IMR-90 (cell line): Measurements from ENCODE around the gene ADARB2.

Experiments
- BHLHE40 ChIP-seq: fragments of 150-350 bp; IDR thresholded peaks from 2 replicates; pipeline ENCODE4 v1.6.1; 2016; ENCODE audit warnings: mild to moderate bottlenecking, low read depth, low read length
- CEBPB ChIP-seq: IDR thresholded peaks from 2 replicates; pipeline ENCODE4 v1.6.1; 2012; ENCODE audit warnings: low read depth, low read length, improper control_type of control experiment
- CTCF ChIP-seq: conservative IDR thresholded peaks from 2 replicates; pipeline ENCODE4 v1.5.1; 2012; ENCODE audit warnings: mild to moderate bottlenecking, low read depth, low read length, improper control_type of control experiment
- MAFK ChIP-seq: IDR thresholded peaks from 2 replicates; pipeline ENCODE4 v1.6.1; 2012; ENCODE audit warnings: low read depth, low read length, improper control_type of control experiment
- MAZ ChIP-seq: IDR thresholded peaks from 2 replicates; pipeline ENCODE4 v1.6.1; 2012; ENCODE audit warnings: low read depth, mild to moderate bottlenecking, low read length, improper control_type of control experiment, moderate library complexity, borderline replicate concordance
- POLR2A ChIP-seq: IDR thresholded peaks from 2 replicates; pipeline ENCODE4 v1.6.1; 2012; ENCODE audit warnings: mild to moderate bottlenecking, low read depth, low read length

- TF ChIP-seq CTCF (no peak), MAZ (no peak), MAFK (no peak), POLR2A (no peak), CEBPB (no peak), BHLHE40 (no peak)
These were observed 357.7 kb downstream of the ADARB2 start for GRCh38 chr10:1379601-1380000.
